Measurements from ENCODE around the gene CCDC146.

CCDC146 gene

DNA sequence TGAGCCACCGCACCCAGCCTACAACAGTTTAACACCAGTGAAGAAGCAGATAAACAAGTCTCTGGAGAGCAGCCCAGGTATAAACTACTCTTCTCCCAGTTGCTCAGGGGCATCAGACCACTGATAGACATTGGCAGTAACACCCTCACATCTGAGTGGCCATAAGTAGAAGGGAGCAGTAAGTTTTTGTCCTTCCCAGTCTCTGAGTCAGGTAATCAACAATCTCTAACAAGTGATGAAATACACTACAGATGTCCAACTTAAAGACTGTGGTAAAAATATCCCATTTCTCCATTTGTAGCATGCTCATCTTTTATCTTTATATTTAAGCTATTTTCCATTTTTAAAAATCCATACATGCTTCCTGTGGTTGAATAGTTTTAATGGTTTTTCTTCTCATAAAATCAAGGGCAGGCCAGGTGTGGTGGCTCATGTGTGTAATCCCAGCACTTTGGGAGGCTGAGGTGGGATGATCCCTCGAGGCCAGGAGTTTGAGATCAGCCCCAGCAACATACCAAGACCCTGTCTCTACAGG is 215.1 kb downstream of the CCDC146 start:
- Histone ChIP-seq H3K36me3 (ENCODE audit: control insufficient read depth, insufficient read depth, low read length) (no peaks in the 10 kb centered on the region), H3K9me3 (ENCODE audit: control insufficient read depth, low read length) (no peaks in the 10 kb centered on the region), H3K4me1 (ENCODE audit: control insufficient read depth, insufficient read depth, low read length) (no peaks in the 10 kb centered on the region), H3K27ac (ENCODE audit: insufficient read depth, low read depth, low read length, poor library complexity, severe bottlenecking) (no peak overlapping the region), H3K27me3 (ENCODE audit: control insufficient read depth, insufficient read depth, low read length, poor library complexity, severe bottlenecking) (no peaks in the 10 kb centered on the region), H3K4me3 (ENCODE audit: insufficient read depth, low read depth, low read length) (no peak overlapping the region)
- 99 to 100% methylated on average over 2 of the region's 2 CpGs for WGBS, 2 experiments

DNA sequence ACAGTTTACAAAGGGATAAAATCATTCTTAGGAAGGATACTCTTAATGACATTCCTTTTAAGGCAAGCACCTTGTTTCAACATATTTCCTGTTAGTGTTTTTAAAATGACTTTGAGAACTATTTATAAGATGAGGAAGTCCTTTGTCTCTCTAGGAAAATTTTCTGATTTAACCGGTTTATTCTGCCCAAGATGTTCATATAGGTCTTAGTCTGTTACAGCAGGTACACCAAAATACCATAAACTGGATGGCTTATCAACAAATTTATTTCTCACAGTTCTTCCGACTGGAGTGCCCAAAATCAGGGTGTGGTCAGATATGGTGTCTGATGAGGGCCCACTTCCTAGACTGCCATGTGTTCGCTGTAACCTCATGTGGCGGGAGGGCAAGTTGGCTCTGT is 215.8 kb downstream of the CCDC146 start:
- no peaks in the 10 kb centered on the region for H3K27me3 ChIP-seq (ENCODE audit: control insufficient read depth, insufficient read depth, low read length, poor library complexity, severe bottlenecking)
- H3K4me1 ChIP-seq (ENCODE audit: control insufficient read depth, insufficient read depth, low read length): no peaks in the 10 kb centered on the region
- 97% methylated on average over 4 of the region's 4 CpGs for WGBS, 2 experiments
- no peaks in the 10 kb centered on the region for H3K36me3 ChIP-seq (ENCODE audit: control insufficient read depth, insufficient read depth, low read length)
- H3K9me3 ChIP-seq (ENCODE audit: control insufficient read depth, low read length): no peaks in the 10 kb centered on the region
- no peak overlapping the region for H3K27ac ChIP-seq (ENCODE audit: insufficient read depth, low read depth, low read length, poor library complexity, severe bottlenecking)
- no peak overlapping the region for H3K4me3 ChIP-seq (ENCODE audit: insufficient read depth, low read depth, low read length)

DNA sequence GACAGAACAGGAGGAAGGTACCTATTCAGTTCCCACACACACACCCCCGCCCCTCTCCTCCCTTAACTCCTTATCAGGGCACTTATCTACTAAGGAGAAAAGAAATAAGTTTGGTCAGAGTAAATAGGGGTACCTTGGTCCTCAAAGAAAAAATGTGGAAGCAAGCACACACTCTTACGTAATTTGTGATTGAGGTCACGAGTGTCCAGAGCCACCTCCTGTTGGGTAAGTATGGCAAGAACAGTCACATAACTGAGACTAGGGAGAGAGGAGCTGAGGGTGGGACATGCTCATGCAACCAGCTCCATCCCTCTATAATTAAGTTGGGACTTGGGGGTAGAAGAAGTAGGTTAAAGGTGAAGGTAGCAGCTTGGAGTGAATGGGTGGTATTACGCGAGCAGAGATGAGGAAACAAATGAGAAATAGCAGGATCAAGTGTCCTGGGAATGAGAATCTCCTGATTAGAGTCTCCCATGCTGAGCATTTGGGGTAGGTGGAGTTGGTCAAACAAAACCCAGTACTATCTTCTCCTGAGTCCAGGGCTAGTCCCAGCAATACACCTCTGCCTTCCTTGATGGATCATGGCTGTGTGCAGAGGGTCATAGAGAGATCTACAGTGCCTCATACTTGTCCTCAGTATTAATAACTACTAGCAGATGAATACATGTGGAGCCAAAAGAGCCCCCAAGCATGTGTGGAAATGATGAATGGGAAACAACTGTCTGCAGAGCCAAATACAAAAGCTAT is 216.6 kb downstream of the CCDC146 start:
- no peaks in the 10 kb centered on the region for H3K9me3 ChIP-seq (ENCODE audit: control insufficient read depth, low read length)
- 92 to 93% methylated on average over 4 of the region's 5 CpGs for WGBS, 2 experiments
- H3K4me1 ChIP-seq (ENCODE audit: control insufficient read depth, insufficient read depth, low read length): no peaks in the 10 kb centered on the region
- no peak overlapping the region for H3K27ac ChIP-seq (ENCODE audit: insufficient read depth, low read depth, low read length, poor library complexity, severe bottlenecking)
- no peak overlapping the region for H3K4me3 ChIP-seq (ENCODE audit: insufficient read depth, low read depth, low read length)
- H3K36me3 ChIP-seq (ENCODE audit: control insufficient read depth, insufficient read depth, low read length): no peaks in the 10 kb centered on the region
- H3K27me3 ChIP-seq (ENCODE audit: control insufficient read depth, insufficient read depth, low read length, poor library complexity, severe bottlenecking): no peaks in the 10 kb centered on the region

DNA sequence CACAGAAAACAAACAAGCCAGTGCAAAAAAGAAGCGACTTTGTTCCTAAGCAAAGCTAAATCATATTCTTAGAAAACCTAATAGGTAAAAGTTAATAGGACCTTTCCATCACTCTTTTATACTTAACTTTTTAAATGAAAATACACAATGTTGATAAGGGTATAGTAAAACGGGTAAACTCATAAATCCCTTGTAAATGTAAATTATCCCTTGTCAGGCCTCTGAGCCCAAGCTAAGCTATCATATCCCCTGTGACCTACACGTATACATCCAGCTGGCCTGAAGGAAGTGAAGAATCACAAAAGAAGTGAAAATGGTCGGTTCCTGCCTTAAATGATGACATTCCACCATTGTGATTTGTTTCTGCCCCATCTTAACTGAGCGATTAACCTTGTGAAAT is 217.3 kb downstream of the CCDC146 start:
- WGBS, 2 experiments: 92 to 96% methylated on average over 4 to 5 of the region's 5 CpGs
- Histone ChIP-seq H3K4me3 (ENCODE audit: insufficient read depth, low read depth, low read length) (no peak overlapping the region), H3K9me3 (ENCODE audit: control insufficient read depth, low read length) (no peaks in the 10 kb centered on the region), H3K4me1 (ENCODE audit: control insufficient read depth, insufficient read depth, low read length) (no peaks in the 10 kb centered on the region), H3K27ac (ENCODE audit: insufficient read depth, low read depth, low read length, poor library complexity, severe bottlenecking) (no peak overlapping the region), H3K27me3 (ENCODE audit: control insufficient read depth, insufficient read depth, low read length, poor library complexity, severe bottlenecking) (no peaks in the 10 kb centered on the region), H3K36me3 (ENCODE audit: control insufficient read depth, insufficient read depth, low read length) (no peaks in the 10 kb centered on the region)
